ENCODE measurements around the gene NOC4L.

NOC4L gene

DNA sequence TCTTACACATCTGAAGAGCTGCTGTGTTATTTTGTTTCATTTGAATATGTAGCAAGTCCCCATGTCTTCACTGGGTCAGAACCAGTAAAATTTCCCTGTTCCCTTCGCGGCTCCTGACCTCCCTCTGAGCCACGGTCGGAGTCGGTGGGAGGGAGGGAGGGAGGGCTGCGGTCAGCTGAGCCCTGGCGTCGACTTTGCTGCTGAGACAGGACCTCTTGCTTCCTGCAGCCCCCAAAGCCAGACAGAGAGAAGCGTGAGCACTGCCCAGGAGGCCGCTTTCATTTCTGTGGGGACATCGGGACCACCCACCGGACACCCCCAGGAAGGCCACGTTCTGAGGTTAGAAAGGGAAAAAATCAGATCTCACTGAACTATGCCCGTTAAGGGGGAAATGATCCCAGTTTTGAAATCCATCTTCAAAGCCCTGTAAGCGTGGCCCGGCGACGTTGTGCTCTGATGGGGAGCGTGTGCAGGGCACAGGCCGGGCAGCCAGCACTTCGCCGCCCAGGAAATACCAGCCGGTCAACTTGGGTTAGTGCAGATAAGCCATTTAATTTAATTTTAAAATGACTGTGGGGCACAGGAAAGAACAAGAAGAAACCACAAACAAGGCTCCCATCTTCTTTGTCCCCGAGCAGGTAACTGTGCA is 42.1 kb downstream of the NOC4L start:
- H3K27me3 ChIP-seq (replicated peaks; ENCODE audit: control insufficient read depth, insufficient read depth, low read length) = no peaks in the 10 kb centered on the region
- no peaks in the 10 kb centered on the region for H3K36me3 ChIP-seq (ENCODE audit: control insufficient read depth, insufficient read depth, low read length)
- TF ChIP-seq, protein P1, sequence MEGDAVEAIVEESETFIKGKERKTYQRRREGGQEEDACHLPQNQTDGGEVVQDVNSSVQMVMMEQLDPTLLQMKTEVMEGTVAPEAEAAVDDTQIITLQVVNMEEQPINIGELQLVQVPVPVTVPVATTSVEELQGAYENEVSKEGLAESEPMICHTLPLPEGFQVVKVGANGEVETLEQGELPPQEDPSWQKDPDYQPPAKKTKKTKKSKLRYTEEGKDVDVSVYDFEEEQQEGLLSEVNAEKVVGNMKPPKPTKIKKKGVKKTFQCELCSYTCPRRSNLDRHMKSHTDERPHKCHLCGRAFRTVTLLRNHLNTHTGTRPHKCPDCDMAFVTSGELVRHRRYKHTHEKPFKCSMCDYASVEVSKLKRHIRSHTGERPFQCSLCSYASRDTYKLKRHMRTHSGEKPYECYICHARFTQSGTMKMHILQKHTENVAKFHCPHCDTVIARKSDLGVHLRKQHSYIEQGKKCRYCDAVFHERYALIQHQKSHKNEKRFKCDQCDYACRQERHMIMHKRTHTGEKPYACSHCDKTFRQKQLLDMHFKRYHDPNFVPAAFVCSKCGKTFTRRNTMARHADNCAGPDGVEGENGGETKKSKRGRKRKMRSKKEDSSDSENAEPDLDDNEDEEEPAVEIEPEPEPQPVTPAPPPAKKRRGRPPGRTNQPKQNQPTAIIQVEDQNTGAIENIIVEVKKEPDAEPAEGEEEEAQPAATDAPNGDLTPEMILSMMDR (IDR thresholded peaks at IDR 0.05; ENCODE audit: insufficient read depth, low read length, poor library complexity, severe bottlenecking) = no peak
- no peak overlapping the region for H3K4me3 ChIP-seq (replicated peaks; ENCODE audit: low read depth, low read length)
- DNase-seq (ENCODE audit: extremely low read depth, insufficient read length) = no peak

DNA sequence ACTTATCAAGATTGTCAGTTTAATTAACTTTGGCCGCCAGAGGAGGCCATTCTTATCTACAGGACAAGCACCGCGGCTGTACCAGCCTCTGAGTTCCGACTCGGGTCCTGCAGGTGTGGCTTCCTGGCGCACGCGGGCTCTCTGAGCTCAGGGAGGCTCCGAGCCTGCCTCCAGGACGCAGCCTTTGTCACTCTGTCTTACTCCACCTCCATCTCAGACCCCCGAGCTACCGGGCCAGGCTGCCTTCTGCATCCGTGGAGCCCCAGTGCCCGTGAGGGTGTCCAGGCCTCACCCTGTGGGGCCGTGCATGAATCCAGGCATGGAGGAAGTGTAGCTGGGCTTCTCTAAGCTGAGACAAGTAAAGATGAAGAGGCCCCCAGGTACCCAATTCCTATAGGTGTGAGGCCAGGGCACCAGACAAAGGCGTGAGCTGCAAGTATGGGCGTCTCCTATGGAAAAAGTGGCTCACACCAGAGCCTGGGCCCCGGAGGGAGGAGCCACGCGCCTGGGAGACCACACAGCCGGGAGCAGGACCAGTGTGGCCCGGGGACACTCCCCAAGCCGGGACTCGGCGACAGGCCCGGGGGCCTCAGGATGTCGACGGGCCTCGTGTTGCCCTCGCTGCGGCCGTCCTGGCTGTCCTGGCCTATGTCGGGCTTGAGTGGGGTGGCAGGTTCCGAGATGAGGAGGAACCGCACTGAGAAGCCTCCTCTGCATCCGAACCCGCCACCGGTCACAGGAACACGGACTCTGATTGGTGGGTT is 42.8 kb downstream of the NOC4L start:
- no peaks in the 10 kb centered on the region for H3K27me3 ChIP-seq (replicated peaks; ENCODE audit: control insufficient read depth, insufficient read depth, low read length)
- H3K4me3 ChIP-seq (replicated peaks; ENCODE audit: low read depth, low read length) = no peak overlapping the region
- no peaks in the 10 kb centered on the region for H3K36me3 ChIP-seq (ENCODE audit: control insufficient read depth, insufficient read depth, low read length)
- TF ChIP-seq, protein P1 (IDR thresholded peaks at IDR 0.05; ENCODE audit: insufficient read depth, low read length, poor library complexity, severe bottlenecking) = no peak
- no peak for DNase-seq (ENCODE audit: extremely low read depth, insufficient read length)

DNA sequence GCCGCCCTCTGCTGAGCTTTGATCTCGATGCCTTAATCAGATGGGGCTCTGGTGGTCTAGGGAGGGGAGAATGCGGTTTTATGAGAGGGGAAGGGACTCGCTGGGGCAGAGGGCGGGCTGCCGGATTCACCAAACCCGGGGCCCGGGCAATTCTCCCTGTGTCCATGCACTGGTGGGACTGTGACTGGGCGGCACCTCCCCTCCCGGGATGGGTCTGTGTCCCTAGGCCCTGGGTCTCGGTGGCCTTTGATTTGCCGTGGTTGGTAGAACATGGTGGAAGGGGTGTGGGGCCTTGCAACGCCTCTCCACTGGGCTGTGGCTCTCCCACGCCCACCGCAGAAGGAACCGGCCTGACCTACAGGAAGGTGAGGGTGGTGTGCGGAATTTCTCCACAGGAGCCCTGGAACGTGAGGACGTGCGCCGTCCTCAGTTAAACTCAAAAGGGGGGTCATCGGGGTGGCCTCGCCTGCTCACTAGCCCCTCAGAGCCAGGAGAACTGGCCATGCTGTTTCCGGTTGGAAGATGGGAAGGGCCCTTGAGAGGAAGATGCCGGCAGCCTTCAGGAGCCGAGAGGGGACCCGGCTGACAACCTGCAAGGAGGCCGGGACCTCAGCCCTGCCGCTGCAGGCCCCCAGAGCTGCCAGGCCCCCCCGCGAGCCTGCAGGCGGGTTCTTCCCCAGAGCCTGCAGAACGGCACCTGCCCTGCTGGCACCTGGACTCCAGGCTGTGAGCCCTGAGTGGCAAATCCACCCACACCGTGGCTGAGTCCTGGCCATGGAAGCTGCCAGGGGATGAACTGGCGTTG is 43.6 kb downstream of the NOC4L start:
- no peaks in the 10 kb centered on the region for H3K36me3 ChIP-seq (ENCODE audit: control insufficient read depth, insufficient read depth, low read length)
- H3K27me3 ChIP-seq (replicated peaks; ENCODE audit: control insufficient read depth, insufficient read depth, low read length) = no peaks in the 10 kb centered on the region
- no peak overlapping the region for H3K4me3 ChIP-seq (replicated peaks; ENCODE audit: low read depth, low read length)
- TF ChIP-seq, protein P1 (IDR thresholded peaks at IDR 0.05; ENCODE audit: insufficient read depth, low read length, poor library complexity, severe bottlenecking) = no peak
- DNase-seq (ENCODE audit: extremely low read depth, insufficient read length) = no peak

DNA sequence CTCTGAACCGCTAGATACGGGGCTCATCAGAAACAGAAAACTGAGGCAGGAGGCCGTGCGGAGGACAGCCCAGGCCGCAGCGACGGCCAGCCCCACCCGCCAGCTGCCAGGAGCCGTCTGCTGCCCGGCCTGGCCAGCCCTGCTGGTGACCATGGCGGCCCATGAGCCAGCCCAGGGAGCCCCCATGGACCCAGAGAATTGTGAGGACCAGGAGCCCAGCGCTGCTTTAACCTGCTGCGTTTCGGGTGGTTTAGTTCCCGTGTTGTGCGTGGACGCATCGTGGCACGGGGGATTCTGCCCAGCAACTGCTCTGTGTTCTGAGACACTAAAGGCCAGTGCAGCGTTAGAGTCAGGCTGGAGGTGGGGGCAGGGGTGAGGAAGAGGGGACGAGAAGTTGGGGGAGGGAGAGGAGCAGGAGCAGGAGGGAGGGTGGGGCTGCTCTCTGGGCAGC is 44.2 kb downstream of the NOC4L start:
- no peak for DNase-seq (ENCODE audit: extremely low read depth, insufficient read length)
- Histone ChIP-seq H3K4me3 (replicated peaks; ENCODE audit: low read depth, low read length) (no peak overlapping the region), H3K36me3 (ENCODE audit: control insufficient read depth, insufficient read depth, low read length) (no peaks in the 10 kb centered on the region), H3K27me3 (replicated peaks; ENCODE audit: control insufficient read depth, insufficient read depth, low read length) (no peaks in the 10 kb centered on the region)
- TF ChIP-seq, protein P1 (IDR thresholded peaks at IDR 0.05; ENCODE audit: insufficient read depth, low read length, poor library complexity, severe bottlenecking) = no peak

DNA sequence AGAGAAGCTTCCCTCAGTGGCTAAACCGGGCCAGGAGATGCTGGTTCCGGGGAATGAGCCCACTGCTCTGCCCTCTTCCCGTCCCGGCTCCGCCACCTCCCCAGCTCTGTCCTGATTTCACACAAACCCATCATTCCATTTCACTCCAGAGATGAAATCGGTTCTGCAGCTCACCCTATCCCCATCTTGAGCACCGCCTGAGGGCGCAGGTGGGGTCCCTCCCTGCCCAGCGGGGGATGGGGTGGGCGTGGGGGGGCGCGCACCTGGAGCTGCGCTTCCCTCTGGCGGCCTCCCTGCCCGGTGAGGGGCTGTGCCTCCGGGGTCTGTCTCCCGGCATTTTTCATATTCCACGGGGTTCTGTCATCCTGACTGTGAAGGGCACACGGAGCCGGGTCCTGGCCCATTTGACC is 44.7 kb downstream of the NOC4L start:
- Histone ChIP-seq H3K36me3 (ENCODE audit: control insufficient read depth, insufficient read depth, low read length) (no peaks in the 10 kb centered on the region), H3K27me3 (replicated peaks; ENCODE audit: control insufficient read depth, insufficient read depth, low read length) (no peaks in the 10 kb centered on the region), H3K4me3 (replicated peaks; ENCODE audit: low read depth, low read length) (peak overlapping the region; percentile 53)
- no peak for DNase-seq (ENCODE audit: extremely low read depth, insufficient read length)
- TF ChIP-seq, protein P1 (IDR thresholded peaks at IDR 0.05; ENCODE audit: insufficient read depth, low read length, poor library complexity, severe bottlenecking) = no peak
